ENCODE results near the gene PSMD1.
"Not testable (repeated sequence)": the region's sequence is repeated elsewhere in the genome, so short reads cannot be mapped to it uniquely, and the experiment has no call there.

The PSMD1 gene

DNA sequence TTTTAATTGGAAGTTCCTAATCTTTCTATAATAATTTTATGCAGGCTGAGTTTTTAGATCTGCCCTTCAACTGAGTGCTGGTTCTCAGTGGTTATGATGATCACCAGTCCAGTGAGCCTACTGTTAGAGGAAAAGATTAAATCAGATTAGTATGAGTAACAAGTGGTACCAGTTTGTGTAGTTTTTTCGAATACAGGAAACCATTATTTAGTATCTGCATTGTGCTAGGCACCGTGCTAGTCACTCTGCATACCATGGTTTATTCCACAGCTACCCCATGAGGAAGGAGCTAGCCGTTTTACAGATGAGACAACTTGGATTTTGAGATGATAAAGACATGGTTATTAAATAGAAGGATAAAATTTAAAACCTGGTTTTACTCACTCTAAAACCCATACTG lies 6.1 kb downstream of the PSMD1 start:
- Histone ChIP-seq H3K4me1 (ENCODE audit: control insufficient read depth in 1 of 2, insufficient read depth in 1 of 2, low read depth in 1 of 2, low read length in 1 of 2) (peaks cover 22 to 28% of the 10 kb centered on the region in 2 experiments), H3K27ac (no peak overlapping the region), H3K27me3 (no peaks in the 10 kb centered on the region), H3K9me3 (no peaks in the 10 kb centered on the region), H3K4me3 (ENCODE audit: low read depth in 1 of 2, low read length in 1 of 2) (no peak overlapping the region), H3K36me3 (peaks cover 59% of the 10 kb centered on the region)
- no peak for TF ChIP-seq CTCF (IDR thresholded peaks at IDR 0.05)

DNA sequence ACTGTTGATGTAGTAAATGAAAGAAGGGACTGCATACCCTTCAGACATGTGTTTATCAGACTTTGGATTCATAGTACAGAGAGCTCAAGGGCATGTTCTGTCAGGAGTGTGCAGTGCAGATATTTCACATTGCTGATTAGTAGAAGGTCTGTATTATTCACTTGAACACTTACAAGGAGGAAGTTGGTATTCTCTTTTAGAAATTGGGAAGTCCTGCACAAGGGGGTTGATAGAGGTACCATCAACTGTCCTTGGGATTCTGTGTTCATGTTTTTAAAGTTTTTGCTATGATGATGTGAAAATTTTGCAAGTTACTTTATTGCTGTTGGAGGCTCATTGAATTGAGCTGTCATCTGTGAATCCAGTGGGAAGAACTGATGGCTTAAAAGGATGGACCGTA lies 6.7 kb downstream of the PSMD1 start:
- H3K4me1 ChIP-seq (ENCODE audit: control insufficient read depth in 1 of 2, insufficient read depth in 1 of 2, low read depth in 1 of 2, low read length in 1 of 2), result peaks cover 16 to 23% of the 10 kb centered on the region in 2 experiments
- no peak for TF ChIP-seq CTCF (IDR thresholded peaks at IDR 0.05)
- no peaks in the 10 kb centered on the region for H3K27me3 ChIP-seq
- H3K9me3 ChIP-seq, result no peaks in the 10 kb centered on the region
- H3K4me3 ChIP-seq (ENCODE audit: low read depth in 1 of 2, low read length in 1 of 2), result no peak overlapping the region
- peaks cover 65% of the 10 kb centered on the region for H3K36me3 ChIP-seq
- H3K27ac ChIP-seq, result no peak overlapping the region

- peaks cover 88% of the 10 kb centered on the region for H3K36me3 ChIP-seq
- TF ChIP-seq CTCF (IDR thresholded peaks at IDR 0.05), result no peak
Observed at GRCh38 chr2:231065966-231066365, 9.3 kb downstream of the PSMD1 start.

GRCh38 chr2:231067531-231067930 lies 10.9 kb downstream of the PSMD1 start:
- not testable (repeated sequence) for H3K4me1 ChIP-seq (ENCODE audit: control insufficient read depth in 1 of 2, insufficient read depth in 1 of 2, low read depth in 1 of 2, low read length in 1 of 2); H3K4me3 ChIP-seq (ENCODE audit: low read depth in 1 of 2, low read length in 1 of 2); H3K27ac ChIP-seq; H3K9me3 ChIP-seq; H3K27me3 ChIP-seq
- H3K36me3 ChIP-seq, result peaks cover 84% of the 10 kb centered on the region

More at GRCh38 chr2:231065966-231066365, 9.3 kb downstream of the PSMD1 start:
- no peak overlapping the region for H3K27ac ChIP-seq
- no peaks in the 10 kb centered on the region for H3K27me3 ChIP-seq
- no peaks in the 10 kb centered on the region for H3K9me3 ChIP-seq
- no peaks in the 10 kb centered on the region for H3K4me1 ChIP-seq (ENCODE audit: control insufficient read depth in 1 of 2, insufficient read depth in 1 of 2, low read depth in 1 of 2, low read length in 1 of 2)
- H3K4me3 ChIP-seq (ENCODE audit: low read depth in 1 of 2, low read length in 1 of 2), result no peak overlapping the region

DNA sequence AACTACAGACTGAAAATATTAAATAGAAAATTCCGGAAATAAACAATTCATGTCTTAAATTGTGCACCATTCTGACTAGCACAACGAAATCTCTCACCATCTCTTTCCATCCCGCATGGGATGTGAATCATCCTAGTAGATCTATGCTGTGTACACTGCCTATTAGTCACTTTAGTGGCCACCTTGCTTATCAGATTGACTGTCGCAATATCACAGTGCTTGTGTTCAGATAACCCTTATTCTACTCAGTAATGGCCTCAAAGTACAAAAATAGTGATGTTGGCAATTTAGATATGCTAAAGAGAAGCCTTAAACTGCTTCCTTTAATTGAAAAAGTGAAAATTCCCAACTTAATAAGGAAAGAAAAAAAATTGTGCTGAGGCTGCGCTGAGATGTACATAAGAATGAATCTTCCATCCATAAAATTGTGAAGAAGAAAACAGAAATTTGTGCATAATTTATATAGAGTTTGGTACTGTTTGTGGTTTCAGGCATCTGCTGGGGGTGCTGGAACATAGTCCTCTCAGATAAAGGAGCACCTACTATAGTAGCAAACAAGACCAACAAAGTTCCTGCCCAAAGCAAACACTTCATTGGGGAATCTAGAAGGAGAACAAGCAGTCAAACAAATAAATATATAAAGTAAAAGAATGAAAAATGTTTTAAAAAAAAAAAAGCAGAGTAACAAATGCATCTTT lies 12.0 kb downstream of the PSMD1 start:
- no peak overlapping the region for H3K27ac ChIP-seq
- no peak for TF ChIP-seq CTCF (IDR thresholded peaks at IDR 0.05)
- peaks cover 81% of the 10 kb centered on the region for H3K36me3 ChIP-seq
- no peaks in the 10 kb centered on the region for H3K9me3 ChIP-seq
- no peaks in the 10 kb centered on the region for H3K27me3 ChIP-seq
- no peak overlapping the region for H3K4me3 ChIP-seq (ENCODE audit: low read depth in 1 of 2, low read length in 1 of 2)
- H3K4me1 ChIP-seq (ENCODE audit: control insufficient read depth in 1 of 2, insufficient read depth in 1 of 2, low read depth in 1 of 2, low read length in 1 of 2), result no peaks in the 10 kb centered on the region

DNA sequence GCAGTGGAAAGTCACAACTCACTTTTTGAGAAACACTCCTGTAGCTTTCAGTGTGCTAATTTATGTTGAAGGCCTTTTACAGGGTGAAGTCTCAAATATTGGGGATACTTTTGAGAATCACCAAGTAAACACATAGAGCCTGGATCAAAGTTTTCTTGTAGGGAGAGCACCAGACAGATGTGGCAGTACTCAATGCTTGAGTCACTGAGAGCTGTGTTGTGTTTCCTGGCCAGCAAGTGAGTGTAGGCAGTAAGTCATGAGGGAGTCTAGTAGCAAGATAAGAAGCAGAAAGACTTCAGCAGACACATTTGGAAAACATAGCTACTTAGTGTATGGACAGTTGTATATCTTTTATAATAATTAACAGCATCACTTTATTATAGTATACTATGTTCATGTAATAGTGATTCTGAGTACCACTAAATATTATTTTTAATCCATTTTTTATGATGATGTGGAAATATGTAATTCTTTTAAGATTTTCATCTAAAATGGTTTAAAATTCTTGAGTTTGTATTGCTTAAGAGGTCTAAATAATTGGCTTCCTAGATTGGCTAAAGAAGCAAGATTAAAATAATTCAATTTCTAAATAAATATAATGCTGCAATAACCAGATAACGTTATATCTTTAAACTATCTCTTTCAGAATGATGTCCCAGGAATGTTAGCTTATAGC lies 12.8 kb downstream of the PSMD1 start:
- peaks cover 73% of the 10 kb centered on the region for H3K36me3 ChIP-seq
- no peaks in the 10 kb centered on the region for H3K27me3 ChIP-seq
- no peaks in the 10 kb centered on the region for H3K4me1 ChIP-seq (ENCODE audit: control insufficient read depth in 1 of 2, insufficient read depth in 1 of 2, low read depth in 1 of 2, low read length in 1 of 2)
- TF ChIP-seq CTCF (IDR thresholded peaks at IDR 0.05), result no peak
- no peak overlapping the region for H3K27ac ChIP-seq
- no peak overlapping the region for H3K4me3 ChIP-seq (ENCODE audit: low read depth in 1 of 2, low read length in 1 of 2)
- no peaks in the 10 kb centered on the region for H3K9me3 ChIP-seq
